GM21717 (cell line): Measurements from ENCODE around the gene MUS81.

Experiments
- ATAC-seq: cut with Tn5 transposase; IDR thresholded peaks from one replicate; pipeline ENCODE4 v1.9.1; 2021; ENCODE audit warnings: mild to moderate bottlenecking, moderate library complexity; ENCODE audit not compliant: unreplicated experiment

MUS81 gene

GRCh38 chr11:65859812-65860277, 388 bp upstream of the MUS81 start:
- ATAC-seq = no peak

DNA sequence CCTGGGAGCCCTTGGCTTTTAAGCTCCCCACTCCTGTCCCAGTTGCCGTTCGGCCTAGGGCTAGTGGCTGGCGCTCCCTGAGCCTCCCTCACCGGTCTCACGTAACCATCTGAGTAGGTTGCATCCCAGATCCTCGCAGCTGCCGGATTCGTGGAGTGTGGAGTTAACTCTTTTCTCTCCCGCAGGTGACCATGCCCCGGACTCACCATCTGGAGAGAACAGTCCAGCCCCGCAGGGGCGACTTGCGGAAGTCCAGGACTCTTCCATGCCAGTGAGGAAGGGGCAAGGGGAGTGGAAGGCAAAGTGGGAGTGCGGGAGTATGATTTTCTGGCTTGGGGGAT, 902 bp downstream of the MUS81 start:
- no peak for ATAC-seq

GRCh38 chr11:65861533-65862183, 1.4 kb downstream of the MUS81 start:
- ATAC-seq = no peak

GRCh38 chr11:65862191-65862735, 2.0 kb downstream of the MUS81 start:
- ATAC-seq = no peak

DNA sequence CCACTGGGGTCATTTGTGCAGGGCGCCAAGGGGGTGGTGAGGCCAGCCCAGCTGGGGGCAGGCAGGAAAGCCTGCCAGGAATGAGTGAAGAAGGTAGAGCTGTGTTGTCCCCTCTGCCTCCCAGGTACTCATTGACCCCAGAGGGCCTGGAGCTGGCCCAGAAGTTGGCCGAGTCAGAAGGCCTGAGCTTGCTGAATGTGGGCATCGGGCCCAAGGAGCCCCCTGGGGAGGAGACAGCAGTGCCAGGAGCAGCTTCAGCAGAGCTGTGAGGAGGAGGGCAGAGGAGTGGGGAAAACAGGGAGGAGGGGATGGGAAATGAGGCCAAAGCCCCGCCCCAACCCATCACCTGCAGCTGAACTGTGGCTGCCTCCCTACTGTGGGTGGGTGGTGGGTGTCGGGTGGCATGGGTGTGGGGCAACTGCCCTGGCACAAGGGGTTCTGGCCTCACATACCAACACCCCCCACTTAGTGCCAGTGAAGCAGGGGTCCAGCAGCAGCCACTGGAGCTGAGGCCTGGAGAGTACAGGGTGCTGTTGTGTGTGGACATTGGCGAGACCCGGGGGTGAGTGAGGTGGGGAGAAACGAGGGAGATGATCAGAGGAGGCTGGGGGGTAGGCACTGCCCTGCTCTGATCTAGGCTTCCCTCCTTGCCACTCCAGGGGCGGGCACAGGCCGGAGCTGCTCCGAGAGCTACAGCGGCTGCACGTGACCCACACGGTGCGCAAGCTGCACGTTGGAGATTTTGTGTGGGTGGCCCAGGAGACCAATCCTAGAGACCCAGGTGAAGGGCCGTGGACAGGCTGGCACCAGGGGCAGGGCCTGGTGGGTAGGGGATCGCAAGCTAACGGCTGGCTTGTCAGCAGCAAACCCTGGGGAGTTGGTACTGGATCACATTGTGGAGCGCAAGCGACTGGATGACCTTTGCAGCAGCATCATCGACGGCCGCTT, 3.0 kb downstream of the MUS81 start:
- ATAC-seq = no peak

DNA sequence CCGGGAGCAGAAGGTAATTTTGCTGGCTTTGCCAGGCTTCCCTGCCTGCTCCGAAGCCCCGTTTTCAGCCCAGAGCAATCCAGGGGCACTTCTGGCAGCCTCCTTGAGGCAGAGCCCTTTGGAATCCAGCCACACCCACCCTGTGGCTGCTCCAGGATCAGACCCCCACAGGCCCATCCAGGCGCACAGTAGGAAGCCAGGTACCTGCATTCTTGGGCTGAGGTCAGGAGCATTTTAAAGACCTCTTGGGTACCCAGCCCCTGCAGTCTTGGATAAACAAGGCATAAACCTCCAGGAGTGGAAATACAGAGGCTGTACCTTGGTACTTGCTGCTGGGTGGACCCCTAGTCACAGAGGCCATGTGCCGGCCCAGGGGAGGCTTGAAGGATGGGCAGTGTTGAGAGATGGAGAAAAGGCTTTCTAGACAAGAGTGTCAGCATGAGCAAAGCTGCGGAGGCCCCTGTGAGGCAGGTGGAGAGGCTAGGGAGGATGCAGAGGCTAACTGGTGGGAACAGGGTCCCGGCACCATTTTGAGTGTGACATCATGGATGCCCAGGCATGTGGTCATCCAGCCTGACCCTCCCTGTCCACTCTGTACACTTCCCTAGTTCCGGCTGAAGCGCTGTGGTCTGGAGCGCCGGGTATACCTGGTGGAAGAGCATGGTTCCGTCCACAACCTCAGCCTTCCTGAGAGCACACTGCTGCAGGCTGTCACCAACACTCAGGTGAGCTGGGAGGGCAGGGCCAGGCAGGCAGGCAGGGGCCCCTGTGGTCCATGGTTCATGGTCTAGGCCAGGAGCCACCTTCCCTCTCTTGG, 3.9 kb downstream of the MUS81 start:
- ATAC-seq = no peak

DNA sequence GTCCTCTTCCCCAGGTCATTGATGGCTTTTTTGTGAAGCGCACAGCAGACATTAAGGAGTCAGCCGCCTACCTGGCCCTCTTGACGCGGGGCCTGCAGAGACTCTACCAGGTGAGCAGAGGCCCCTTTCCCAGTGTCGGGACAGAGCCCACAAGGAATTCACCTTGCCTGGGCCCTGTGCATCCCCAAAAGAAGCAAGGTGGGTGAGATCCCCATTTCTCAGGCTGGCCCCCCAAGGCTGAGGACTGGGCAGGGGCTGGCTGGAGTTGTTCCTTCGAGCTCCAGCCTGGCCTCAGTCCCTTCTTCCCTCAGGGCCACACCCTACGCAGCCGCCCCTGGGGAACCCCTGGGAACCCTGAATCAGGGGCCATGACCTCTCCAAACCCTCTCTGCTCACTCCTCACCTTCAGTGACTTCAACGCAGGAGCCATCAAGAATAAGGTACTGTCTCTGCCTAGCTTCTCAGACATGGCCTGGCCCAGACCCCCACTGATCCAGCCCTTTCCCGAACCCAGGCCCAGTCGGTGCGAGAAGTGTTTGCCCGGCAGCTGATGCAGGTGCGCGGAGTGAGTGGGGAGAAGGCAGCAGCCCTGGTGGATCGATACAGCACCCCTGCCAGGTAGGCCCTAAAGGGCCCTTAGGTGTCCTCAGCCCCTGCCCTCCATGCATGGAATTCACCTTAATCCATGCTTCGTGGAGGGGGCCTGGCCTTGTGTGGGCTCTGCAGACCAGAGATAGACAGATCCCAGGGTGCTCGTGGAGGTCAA, 4.7 kb downstream of the MUS81 start:
- no peak for ATAC-seq

DNA sequence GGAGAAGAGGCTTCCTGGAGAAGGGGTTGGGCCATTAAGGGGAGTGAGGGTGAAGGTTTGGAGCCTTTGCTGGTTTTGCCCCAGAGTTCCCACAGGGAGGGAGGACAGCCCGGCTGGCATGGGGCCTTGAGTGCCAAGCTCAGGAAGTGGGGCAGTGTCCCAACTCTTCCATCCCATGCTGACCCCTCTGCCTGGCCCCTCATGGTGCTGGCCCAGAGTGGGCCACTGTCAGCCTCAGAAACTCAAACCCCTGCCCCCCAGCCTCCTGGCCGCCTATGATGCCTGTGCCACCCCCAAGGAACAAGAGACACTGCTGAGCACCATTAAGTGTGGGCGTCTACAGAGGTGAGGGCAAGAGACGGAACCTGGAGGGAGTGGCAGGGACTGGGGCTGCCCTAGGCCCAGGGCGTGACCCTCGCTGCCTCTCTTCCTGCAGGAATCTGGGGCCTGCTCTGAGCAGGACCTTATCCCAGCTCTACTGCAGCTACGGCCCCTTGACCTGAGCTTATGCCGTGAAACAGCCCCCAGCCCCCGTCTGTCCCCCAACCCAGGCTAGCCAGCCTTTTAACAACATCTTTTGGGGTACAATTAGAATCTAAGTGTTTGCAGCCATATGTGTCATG, 5.4 kb downstream of the MUS81 start:
- ATAC-seq = no peak

- ATAC-seq = no peak
These were observed 6.5 kb downstream of the MUS81 start for GRCh38 chr11:65866509-65867283.

- no peak for ATAC-seq
These were observed 7.2 kb downstream of the MUS81 start for GRCh38 chr11:65867284-65868071.

GRCh38 chr11:65868076-65868667, 7.9 kb downstream of the MUS81 start:
- ATAC-seq = no peak

GRCh38 chr11:65868907-65869306, 8.7 kb downstream of the MUS81 start:
- no peak for ATAC-seq

DNA sequence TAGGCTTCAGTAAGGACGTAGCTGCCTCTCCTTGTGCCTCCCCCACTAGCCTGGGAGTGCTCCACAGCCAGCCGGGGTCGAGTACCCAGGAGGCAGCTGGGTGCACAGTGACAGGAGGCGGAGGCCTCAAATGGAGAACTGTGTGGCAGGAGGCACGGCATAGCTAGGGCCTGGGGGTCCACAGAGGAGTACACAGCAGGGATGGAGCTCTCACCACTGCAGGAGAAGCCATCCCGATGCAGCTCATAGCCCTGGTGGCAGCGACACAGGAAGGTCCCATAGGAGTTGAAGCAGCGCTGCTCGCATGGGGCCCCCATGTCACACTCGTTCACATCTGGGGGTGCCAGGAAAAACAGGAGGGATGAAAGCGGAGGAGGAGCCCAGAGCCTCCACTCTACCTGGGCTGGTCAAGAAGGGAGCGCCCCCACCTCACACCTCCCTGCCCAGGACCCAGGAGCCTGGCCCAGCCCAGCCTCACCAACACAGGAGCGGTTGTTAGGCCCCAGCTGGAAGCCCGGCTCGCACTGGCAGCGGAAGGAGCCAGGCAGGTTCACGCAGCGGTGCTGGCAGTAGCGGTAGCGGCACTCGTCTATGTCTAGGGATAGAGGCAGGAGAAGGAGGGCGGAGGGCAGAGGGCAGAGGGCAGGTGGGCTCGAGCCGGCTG, 9.5 kb downstream of the MUS81 start:
- ATAC-seq = no peak

DNA sequence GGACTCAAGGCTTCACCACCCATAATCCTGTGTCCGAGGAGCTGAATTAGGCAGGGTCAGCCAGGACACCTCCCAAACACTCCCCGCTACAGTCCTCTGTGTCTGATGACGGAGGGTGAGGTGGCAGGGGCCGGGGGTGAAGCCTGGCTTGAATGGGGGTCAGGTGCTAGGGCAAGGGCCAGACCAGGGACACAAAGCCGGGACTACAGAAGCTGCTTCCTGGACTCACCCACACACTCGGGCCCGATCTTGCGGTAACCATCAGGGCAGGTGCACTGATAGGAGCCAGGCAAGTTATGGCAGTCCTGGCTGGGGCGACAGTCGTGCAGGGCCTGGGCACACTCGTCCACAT, 10.1 kb downstream of the MUS81 start:
- ATAC-seq = no peak

GRCh38 chr11:65870706-65871681, 10.8 kb downstream of the MUS81 start:
- ATAC-seq = no peak

DNA sequence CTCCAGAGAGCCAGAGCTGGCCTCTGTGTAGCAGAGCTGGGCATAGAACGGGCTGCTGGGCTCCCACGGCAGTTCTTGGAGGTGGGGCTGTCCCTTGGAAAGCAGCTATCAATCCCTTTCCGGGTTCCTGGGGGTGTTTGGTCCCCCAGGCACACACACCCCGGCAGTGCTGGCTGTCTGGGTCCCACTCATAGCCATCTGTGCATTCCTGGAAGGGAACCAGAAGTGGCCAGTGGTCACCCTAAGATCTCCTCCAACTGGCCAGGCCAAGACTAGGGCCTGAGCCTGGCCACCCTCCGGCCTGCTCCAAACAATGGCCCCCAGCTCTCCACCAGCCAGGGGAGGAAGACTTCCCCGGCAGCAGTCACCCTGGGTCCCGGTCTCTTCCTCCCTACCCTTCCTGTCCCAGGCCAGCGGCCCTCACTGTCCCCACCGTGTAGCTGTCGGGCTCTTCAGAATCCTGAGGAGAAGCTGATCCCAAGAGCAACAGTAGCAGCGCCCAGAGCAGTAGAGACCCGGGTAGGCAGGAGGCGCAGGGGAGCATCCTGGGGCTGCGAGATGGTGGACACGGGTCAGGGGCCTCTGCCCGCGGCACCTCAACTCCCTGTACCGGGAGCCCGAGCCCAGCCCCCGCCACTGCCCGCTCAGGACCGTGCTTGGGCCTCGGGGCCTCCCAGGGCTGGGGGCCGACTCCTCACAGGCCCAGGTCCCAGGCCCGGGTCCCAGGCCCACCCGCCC, 11.7 kb downstream of the MUS81 start:
- ATAC-seq = no peak
